GM18867 (cell line): Measurements from ENCODE around the gene ADAMTS16.

Experiments used
- ATAC-seq: cut with Tn5 transposase; IDR thresholded peaks from one replicate; pipeline ENCODE4 v1.9.1; 2021; ENCODE audit warnings: mild to moderate bottlenecking, moderate library complexity; ENCODE audit not compliant: unreplicated experiment

The ADAMTS16 gene

GRCh38 chr5:5306696-5307095 lies 166.6 kb downstream of the ADAMTS16 start:
- no peak for ATAC-seq

GRCh38 chr5:5308319-5308718 lies 168.2 kb downstream of the ADAMTS16 start:
- no peak for ATAC-seq

GRCh38 chr5:5309645-5310044 lies 169.5 kb downstream of the ADAMTS16 start:
- ATAC-seq, result no peak

DNA sequence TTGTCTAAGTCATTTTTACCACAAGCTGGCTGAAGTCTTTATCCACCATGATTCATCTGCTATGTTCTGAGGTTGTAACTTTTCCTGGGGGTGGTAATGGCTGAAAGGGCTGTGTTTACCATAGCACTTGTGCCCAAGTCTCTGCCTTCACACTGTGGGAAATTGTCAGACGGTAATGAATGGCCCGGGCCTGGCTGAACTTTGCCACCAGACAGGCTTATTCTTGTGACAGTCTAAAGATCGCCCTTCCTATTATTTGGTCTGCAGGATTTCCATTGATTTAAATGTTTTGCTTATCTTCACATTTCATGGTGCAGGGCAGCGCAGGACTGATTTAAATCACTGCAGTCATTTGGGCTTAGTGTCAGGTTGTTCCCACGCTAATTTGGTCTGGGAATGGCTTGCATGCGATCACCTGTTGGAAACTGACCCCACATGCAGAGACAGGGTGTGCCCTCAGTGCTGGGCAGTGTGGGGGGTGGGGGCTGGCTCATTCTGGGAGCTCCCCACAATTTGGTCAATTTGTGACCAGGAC lies 173.0 kb downstream of the ADAMTS16 start:
- no peak for ATAC-seq

DNA sequence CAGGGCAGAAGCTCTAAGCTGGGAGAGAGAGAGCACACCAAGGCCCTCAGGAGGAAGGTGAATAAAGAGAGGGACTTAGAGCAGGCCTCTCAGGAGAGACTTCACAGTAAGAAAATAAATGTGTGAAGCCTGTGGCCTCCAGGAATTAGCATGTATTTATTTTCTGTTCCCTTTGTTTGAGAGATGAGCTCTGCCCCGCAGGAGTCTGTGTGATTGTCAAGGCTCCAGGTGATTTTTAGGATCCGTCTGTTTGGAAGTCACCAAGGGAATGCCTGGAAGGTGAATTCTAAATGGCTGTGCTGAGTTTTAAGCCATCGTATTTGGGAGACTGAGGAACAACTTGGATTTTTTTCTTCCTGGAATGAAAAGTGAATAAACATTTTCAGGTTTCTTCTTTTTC lies 174.0 kb downstream of the ADAMTS16 start:
- ATAC-seq, result no peak

DNA sequence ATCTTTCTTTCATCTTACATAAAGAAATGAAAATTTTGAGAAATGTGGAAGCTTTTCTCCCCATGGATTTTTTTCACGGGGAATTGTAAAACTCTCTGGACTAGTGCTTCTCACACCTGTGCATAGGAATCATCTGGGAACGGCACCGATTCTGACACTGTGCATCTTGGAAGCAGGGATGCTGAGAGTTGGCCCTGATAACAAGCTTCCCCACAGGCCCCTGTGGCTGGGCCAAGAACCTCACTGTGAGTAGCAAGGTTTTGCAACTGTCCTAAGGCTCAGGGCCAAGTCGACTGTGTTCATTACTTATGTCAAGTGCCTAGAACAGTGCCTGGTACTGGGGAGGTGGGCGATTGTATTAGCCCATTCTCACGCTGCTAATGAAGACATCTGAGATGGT lies 174.5 kb downstream of the ADAMTS16 start:
- no peak for ATAC-seq

DNA sequence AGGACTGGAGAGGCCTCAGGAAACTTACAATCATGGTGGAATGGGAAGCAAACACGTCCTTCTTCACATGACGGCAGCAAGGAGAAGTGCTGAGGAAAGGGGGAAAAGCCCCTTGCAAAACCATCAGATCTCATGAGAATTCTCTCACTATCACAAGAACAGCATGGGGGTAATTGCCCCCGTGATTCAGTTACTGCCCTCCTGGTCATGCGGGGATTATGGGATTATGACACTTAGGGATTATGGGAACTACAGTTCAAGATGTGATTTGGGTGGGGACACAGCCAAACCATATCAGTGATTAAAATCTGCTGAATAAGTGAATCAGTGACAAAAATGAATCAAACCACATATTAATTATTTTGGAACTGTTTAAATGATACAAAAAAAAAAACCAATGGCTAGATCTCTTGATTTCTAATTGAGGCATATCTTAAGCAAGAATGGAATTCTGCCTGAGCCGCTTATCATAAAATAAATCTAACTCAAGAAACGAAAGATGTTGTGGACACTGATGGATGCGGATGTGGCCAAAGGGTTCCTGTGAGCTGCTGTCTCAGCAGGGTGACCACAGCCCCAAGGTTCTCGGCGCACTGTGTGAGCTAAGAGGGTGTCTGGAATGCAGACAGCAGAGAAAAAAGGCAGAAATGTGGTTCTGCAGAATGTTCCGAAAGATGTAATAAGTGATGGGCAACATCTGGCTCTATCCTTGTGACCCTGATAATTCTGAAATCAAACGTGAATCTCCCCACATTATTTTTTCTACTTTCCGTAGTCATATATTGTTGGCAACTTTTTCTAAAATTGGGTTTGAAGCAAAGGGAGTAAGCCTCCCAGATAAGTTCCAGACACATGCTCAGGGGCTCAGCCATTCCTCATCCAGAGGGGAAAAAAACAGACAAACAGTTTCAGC lies 175.2 kb downstream of the ADAMTS16 start:
- ATAC-seq, result no peak

DNA sequence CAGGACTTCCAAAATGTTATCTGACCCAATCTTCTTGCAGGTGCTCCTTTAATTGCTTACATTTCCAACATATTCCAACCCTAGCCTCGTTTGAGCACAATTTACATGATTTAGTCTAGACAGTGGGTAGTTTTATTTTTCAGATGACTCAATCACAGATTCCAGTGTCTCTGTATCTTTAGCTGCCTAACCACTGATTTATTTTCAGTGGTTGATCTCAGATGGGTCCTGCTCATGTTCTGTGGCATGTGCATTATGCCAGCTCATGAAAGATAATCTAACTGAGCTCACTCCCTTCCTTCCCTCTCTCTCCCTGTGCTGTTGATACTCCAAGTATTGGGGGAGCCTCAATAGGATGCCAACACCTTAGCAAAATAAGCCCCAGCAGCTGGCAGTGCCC lies 176.2 kb downstream of the ADAMTS16 start:
- no peak for ATAC-seq

DNA sequence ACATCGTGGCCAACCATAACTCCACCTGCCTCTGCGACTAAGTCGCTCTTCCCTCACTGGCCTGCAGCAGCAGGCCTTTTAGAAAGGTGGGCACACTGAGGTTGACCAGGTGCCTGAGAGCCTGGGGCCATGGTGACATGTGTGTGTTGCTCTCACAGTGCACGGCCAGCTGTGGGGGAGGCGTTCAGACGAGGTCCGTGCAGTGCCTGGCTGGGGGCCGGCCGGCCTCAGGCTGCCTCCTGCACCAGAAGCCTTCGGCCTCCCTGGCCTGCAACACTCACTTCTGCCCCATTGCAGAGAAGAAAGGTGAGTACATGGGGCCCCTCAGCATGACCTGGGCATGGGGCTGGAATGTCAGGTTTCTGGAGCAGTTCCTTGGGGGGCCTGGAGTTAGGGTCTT lies 177.8 kb downstream of the ADAMTS16 start:
- ATAC-seq, result no peak

DNA sequence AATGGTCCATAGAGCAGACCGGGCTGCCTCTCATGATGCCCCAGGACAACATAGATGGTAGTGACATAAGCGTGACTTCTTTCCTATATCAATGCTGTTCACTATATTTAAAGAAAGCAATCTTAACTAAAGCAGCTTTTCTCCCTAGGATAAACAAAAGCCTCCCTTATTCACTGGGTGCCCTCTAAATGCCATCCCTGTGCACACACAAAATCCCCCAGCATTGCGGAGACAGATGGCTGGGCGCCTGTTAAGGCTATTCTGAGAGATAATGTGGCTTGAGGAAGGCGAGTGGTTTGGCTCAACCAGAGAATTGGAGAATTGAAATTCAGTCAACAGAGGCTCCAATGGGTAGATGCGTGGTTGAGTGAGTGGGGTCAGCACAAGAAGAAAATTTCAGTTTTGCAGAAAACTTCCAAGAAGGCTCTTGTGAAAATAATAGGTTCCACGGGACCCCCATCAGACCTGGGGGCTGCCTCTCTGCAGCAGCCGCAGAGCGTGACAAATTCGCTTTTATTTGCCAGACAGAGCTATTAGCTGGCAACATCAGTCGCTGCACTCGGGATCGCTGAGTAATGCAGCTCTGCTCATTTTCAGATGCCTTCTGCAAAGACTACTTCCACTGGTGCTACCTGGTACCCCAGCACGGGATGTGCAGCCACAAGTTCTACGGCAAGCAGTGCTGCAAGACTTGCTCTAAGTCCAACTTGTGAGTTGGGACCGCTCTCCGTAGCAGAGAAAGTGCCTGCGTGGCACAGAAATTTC lies 178.5 kb downstream of the ADAMTS16 start:
- ATAC-seq, result no peak

DNA sequence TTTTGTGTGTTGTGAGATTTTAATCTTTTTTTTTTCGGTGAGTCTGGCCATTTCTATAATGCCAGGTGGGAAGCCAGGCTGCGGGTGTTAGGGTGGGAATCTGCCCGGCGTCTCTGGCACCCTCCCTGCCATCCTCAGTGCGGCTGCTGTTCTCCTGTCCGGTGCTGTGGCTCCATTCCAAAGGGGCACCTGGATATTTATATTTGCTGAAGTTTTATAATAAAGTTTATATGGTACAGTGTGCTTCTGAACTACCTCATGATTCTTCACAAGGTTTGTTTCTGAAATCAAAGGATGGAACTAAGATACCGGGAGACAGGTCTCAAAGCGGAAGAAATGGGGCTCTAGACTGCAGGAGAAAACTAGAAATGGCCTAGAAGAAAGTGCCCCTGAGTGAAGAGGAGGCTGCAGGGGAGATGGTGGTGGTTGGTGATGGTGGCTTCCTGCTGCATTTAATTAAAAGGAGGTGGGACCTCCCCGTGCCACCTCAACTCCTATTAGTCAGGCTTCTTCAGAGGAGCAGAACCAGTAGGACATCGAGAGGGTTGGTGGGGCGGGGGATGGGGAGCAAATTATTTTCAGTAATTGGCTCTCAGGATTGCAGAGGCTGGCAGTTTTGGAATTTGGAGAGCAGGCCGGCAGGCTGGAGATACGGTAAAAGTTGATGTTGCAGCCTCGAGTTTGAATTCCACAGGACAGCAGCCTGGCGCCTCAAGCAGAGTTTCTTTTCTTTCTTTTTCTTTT lies 180.1 kb downstream of the ADAMTS16 start:
- ATAC-seq, result no peak

DNA sequence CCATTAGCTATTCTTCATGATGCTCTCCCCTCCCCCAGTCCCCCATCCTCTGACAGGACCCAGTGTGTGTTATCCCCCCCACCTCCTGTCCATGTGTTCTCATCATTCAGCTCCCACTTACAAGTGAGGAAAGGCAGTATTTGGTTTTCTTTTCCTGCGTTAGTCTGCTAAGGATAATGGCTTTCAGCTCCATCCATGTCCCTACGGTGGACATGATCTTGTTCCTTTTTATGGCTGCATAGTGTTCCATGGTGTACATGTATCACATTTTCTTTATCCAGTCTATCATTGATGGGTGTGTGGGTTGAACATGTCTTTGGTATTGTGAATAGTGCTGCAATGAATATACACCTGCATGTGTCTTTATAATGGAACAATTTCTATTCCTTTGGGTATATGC lies 181.0 kb downstream of the ADAMTS16 start:
- no peak for ATAC-seq

DNA sequence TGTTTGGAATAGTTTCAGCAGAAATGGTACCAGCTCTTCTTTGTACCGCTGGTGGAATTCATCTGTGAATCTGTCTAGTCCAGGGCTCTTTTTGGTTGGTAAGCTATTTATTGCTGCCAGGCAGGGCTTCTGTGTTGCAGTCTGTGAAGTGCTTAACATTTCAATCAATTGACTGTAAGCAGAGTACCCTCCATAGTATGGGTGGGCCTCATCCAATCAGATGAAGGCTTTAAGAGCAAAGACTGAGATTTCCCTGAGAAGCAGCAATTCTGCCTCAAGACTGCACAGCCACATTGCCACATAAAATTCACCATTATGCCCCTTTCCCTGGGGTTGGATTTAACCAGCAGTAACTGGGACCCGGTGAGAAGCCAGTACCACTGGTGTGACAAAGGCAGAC lies 183.4 kb downstream of the ADAMTS16 start:
- no peak for ATAC-seq

DNA sequence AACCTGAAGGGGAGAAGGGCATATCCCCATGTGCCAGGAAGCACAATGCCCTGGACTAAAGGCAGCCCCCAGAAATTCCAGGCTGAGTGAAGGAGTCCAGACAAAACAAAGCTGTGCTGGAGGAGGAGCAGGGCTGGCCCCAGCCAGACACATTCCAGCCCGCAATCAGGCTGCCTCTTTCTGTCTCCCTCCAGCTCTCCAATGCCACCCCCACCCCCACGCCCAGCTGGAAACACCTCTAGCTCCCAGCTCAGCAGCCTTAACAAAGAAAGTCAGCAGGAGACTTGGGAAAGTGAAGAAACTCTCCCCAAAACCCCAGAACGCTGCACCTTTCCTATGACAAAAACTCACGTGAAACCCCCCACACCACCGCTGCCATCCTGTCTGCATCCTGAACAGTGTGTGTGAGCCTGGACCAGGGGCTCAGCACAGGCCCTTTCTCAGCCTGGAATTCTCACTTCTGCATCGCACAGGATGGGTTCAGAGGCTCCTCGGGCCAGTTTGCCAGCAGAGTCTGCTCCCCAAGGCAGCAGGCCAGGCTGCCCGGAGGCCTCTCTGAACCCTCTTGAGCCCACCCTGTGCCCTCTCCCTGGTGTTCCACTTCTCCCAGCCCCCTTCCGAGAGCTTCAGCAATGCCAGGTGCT lies 186.1 kb downstream of the ADAMTS16 start:
- no peak for ATAC-seq

DNA sequence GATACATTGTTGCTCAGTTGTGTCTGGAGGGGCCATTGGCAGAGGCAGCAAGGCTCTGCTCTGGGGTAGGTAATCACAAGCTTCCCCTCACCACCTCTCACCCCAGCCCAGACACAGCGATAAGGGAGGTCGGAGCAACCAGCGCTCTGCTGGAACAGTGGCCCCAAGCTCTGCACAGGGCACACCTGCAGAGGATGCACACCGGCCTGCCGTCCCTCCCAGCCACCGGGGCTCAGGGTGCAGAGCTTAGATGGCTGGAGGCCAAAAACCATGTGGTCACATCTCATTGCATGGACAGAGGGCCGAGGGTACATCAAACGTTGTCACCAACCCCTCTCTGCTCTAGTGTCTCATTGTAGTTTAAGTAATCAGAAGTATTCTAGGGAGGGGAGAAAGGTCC lies 187.0 kb downstream of the ADAMTS16 start:
- ATAC-seq, result no peak

- no peak for ATAC-seq
These were observed 190.8 kb downstream of the ADAMTS16 start for GRCh38 chr5:5330728-5331452.

DNA sequence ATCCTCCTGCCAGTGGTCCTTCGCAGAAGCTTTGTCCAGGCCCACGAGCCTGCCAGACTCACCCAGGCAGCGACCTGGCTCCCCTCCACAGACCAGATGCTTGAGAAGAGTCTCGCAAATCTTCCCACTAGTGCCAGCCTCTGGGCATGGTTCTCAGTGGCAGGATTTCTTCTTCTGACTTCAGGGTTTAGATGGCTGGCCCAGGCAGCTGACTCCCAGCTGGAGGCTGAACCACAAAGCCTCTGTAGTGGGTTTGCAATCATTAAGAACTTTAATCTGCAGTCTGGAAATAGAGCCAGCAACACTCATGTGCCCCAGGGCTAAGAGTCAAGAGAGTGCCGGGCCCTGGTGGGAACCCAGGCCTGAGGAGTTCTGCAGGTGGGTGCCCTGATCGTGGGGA lies 191.7 kb downstream of the ADAMTS16 start:
- ATAC-seq, result no peak

DNA sequence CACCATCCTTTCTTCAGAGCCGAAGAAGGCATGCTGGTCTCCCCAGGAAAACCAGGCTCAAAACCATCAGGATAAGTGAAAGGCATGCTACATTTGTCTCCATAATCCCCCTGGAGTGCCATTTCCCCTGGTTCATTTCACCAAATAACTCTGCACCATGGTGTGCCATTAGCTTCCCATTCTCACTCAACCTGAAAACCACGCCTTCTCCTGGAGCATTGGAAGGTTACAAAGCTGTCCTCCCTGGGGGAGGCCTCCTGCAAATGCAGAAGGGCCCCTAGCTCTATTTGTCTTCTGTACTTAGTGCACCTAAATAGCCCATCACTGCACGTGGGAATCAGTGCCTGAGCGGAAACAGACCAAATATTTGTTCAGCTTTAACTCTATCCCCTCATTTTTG lies 192.2 kb downstream of the ADAMTS16 start:
- ATAC-seq, result no peak

GRCh38 chr5:5335107-5335506 lies 195.0 kb downstream of the ADAMTS16 start:
- no peak for ATAC-seq

DNA sequence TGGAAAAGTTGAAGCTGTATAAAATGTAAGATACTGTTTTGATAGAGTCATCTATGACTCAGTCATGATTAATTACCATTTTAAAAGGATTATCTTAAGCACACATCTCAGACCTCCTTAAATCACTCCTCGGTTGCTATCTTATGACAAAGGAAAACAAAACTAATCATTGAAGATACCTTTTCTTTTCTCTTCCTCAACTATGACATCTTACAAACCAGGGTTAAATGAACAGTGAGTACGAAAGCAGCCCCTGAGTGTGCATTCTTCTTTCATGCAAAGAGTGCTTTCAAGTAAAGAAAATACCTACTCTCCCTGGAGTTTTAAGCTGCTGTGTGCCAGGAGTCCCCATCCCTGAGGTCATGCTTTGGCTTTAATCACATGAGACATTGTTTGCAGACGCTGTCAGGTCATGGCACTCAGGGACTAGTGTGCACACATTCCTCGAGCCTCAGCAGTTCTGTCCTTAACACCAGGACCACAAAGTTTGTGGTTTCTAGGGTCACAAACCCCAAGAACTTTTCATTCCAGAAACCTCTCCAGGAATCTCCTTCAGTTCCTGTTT lies 195.7 kb downstream of the ADAMTS16 start:
- ATAC-seq, result no peak
